GM19455 (cell line): ENCODE results near the gene SERPINB3.
A peak's percentile ranks its signal among the peaks of the same experiment; 100 is the strongest.
"Not testable (repeated sequence)": the region's sequence is repeated elsewhere in the genome, so short reads cannot be mapped to it uniquely, and the experiment has no call there.

Source experiments
- ATAC-seq: cut with Tn5 transposase; IDR thresholded peaks from one replicate; pipeline ENCODE4 v1.9.1; 2021; ENCODE audit not compliant: unreplicated experiment

Gene SERPINB3

DNA sequence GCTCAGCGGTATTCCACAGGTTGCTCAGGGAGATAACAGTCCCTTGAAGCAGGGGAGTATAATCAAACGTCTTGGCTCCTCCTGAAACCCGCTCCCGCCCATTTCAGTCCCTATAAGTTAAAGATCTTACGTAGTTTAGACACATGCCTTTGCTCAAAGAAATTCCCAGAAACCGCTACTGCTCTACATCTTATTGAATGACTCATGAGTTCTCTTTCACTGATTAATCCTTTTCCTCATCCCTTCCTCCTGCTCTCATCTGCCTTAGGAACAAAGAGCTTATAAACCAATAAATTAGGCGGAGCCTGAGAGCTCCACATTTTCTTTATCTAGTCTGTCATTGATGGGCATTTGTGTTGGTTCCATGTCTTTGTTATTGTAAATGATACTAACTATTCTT lies 13.5 kb downstream of the SERPINB3 start:
- no peak for ATAC-seq

GRCh38 chr18:63646936-63647335 lies 14.8 kb downstream of the SERPINB3 start:
- ATAC-seq: no peak

DNA sequence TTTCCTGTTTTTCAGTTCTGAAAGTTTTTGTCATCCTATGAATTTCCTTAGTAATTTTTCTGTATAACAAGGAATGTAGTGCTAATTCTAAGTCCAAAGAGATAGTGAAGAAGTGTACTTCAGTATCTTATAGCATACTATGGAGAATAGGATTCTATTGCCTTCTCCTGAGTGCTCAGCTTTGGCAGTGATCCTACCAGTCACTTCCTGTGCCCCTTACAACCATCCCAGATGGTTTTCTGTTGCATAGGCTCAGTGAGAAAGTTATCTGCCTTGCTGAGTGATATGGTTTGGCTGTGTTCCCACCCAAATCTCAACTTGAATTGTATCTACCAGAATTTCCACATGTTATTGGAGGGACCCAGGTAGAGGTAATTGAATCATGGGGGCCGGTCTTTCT lies 17.0 kb downstream of the SERPINB3 start:
- not testable (repeated sequence) for ATAC-seq

- not testable (repeated sequence) for ATAC-seq
Observed at GRCh38 chr18:63644142-63644541, 17.6 kb downstream of the SERPINB3 start, which contains the start of gene SERPINB4. Gene SERPINB4 (minus strand): TSS chr18:63644256. CDS start chr18:63643577, 679 bp downstream.

- ATAC-seq: not testable (repeated sequence)
Observed at GRCh38 chr18:63642668-63643356, 18.9 kb downstream of the SERPINB3 start.

DNA sequence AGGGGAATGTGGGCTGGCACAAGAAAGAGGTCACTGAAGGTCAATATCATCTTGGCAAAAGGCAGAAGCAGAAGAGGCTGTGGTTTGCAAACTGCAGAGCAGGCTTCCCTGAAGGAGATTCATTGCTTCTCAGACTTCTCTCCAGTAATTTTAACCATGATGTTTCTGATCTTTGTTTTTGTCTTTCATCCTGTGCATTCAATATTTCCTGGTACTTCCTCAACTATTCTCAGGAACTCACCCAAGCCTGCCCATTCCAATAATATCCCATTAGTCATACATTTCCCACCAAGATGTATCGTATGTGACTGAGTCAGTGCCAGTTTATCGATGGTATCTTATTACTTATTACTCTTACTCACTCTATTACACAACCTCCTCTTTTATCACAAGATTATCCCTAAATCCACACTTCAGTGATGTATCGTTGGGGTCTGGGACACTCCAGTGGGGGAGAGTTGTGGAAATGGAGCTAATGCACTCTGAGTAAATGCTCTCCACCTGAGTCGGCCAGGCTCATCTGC lies 20.5 kb downstream of the SERPINB3 start:
- ATAC-seq: not testable (repeated sequence)

- no peak for ATAC-seq
Observed at GRCh38 chr18:63637703-63638102, 24.0 kb downstream of the SERPINB3 start.

DNA sequence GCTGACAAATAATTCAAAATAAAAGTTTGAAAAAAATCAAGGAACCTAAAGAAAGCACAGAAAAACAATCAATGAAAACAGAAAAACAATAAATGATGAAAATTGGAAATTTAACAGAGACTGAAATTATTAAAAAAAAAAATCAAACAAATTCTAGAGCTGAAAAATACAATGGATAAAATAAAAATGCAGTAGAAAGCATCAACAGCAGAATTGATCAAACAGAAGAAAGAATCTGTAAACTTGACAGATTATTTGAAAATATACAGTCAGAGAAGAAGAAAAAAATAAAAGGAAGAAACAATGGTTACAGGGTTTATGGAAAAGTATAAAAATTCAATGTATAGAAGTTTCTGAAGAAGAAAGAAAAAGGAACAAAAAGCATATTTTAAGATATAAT lies 33.9 kb downstream of the SERPINB3 start:
- no peak for ATAC-seq

- no peak for ATAC-seq
Observed at GRCh38 chr18:63626431-63626830, 35.3 kb downstream of the SERPINB3 start.

GRCh38 chr18:63624863-63625262 lies 36.8 kb downstream of the SERPINB3 start:
- no peak for ATAC-seq

DNA sequence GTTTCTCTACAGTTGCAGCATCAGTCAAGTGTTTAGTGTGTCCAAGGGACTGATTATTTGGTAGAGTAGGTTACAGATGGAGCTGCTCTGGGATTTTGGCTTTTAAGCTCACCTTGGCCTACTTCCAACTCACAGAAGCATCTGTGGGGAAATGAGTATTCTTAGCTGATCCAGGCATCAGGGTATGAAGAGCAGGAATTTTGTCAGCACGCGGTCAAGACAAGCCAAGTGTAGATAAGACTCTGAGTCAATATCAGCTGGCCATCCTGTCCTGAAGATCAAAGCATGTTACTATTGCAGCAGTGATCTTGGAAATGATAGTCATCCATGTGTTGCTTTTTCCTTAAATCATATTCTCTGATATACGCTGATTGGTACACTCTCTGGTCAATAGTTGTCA lies 42.0 kb downstream of the SERPINB3 start:
- no peak for ATAC-seq

GRCh38 chr18:63617915-63618234 lies 43.8 kb downstream of the SERPINB3 start:
- ATAC-seq: no peak

- peak; percentile 78 for ATAC-seq
Observed at GRCh38 chr18:63617049-63617914, 44.4 kb downstream of the SERPINB3 start.

GRCh38 chr18:63613420-63613819 lies 48.3 kb downstream of the SERPINB3 start:
- ATAC-seq: no peak

DNA sequence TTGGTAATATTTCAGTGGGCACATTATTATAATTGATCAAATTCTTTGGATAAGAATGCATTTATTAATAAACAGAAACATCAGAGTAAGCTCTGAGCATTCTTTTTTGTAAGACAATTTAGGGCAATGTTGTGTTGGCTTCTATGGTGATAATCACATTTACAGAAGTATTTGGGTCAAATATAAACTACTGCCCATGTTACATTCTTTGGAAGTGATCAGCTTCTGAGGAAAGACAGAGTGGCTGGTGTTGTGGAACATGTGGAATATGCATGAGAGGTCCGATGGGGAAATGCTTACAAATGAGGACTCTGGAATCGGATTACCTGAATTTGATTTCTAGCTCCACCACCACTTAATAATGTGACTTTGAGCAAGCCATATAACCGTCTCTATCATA lies 55.2 kb downstream of the SERPINB3 start:
- no peak for ATAC-seq
